ENCODE measurements around the gene CTNNA1. TPM values are rescaled to one million over a fixed set of nuclear protein-coding genes. Genes with fewer than 3 reads are reported as not detected.

Gene CTNNA1
- total and polyA plus RNA-seq, 12 donors: 111 to 521 (median 347) TPM

DNA sequence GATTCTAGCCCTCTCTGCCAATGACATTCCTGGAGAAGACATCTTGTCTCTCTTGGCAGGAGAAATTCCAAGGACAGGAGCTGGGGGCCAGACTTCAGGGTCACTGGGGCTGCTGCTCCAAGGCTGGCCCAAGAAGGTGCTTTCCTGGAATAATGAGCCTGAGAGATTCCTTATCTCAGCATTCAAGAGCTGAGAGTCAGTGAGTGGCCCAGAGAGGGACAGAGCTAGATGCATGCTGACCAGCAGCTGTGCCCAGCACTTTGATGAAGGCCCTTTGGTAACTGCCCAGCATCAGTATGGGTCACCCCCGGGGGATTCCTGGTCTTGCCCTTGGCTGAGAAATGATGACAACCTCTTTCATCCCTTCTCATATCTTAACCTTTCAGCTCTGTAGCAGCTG, 47.7 kb upstream of the CTNNA1 start:
- Histone ChIP-seq H3K4me3 (no peak overlapping the region), H3K9me3 (replicated peaks in 1 of 3) (no peaks in the 10 kb centered on the region), H3K27me3 (no peaks in the 10 kb centered on the region), H3K27ac (no peak overlapping the region), H3K4me1 (replicated peaks in 1 of 2) (peaks cover 0 to 7% of the 10 kb centered on the region in 2 donors), H3K36me3 (replicated peaks in 1 of 2) (no peaks in the 10 kb centered on the region)
- no peak for TF ChIP-seq POLR2A (IDR thresholded peaks at IDR 0.05)
- TF ChIP-seq, protein P1, sequence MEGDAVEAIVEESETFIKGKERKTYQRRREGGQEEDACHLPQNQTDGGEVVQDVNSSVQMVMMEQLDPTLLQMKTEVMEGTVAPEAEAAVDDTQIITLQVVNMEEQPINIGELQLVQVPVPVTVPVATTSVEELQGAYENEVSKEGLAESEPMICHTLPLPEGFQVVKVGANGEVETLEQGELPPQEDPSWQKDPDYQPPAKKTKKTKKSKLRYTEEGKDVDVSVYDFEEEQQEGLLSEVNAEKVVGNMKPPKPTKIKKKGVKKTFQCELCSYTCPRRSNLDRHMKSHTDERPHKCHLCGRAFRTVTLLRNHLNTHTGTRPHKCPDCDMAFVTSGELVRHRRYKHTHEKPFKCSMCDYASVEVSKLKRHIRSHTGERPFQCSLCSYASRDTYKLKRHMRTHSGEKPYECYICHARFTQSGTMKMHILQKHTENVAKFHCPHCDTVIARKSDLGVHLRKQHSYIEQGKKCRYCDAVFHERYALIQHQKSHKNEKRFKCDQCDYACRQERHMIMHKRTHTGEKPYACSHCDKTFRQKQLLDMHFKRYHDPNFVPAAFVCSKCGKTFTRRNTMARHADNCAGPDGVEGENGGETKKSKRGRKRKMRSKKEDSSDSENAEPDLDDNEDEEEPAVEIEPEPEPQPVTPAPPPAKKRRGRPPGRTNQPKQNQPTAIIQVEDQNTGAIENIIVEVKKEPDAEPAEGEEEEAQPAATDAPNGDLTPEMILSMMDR (IDR thresholded peaks at IDR 0.05): no peak
- no peak for DNase-seq
- intact Hi-C loops (cut with DNase I): no loop called here
- WGBS, 4 donors: 43 to 57% (median 51%) methylated on average over 1 of the region's 1 CpG

DNA sequence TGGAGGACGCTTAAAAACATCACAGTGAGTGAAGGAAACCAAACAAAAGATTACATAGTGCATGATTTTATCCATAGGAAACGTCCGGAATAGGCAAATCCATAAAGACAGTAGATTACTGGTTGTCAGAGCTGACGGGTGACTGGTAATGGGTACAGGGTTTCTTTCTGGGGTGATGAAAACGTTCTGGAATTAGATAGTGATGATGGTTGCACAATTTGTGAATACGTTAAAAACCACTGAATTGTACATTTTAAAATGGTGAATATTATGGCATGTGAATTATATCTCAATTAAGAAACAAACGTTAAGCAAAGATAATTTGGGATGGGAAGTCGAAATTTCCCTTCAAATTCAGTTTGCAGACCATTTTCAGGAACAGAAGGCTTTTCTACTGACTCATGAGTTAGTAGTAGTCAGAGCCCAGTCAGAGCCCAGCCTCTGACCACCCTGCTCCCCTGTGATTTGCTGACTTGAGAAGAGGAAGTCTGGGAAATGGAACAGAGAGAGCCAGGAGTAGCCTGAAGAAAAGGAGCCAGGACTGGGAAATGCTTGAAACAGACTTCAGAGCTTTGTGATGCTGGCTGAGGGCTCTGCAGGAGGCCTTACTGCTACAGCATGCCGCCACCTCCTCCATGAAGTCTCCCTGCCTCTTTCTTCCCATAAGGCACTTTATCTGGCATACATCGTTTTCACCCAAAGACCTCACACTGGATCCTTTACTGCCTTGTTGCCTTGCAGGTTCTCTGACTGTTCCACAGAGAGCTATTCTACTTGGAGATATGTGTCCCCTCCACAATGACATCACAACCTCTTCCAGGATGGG, 46.4 kb upstream of the CTNNA1 start:
- no peak overlapping the region for H3K4me3 ChIP-seq
- peak in 4 of 7 donors; percentile 21 to 60 (median 28) for DNase-seq
- H3K27ac ChIP-seq: no peak overlapping the region
- intact Hi-C loops (cut with DNase I): no loop called here
- TF ChIP-seq POLR2A (IDR thresholded peaks at IDR 0.05): no peak
- TF ChIP-seq, protein P1 (IDR thresholded peaks at IDR 0.05): no peak
- no peaks in the 10 kb centered on the region for H3K27me3 ChIP-seq
- no peaks in the 10 kb centered on the region for H3K9me3 ChIP-seq (replicated peaks in 1 of 3)
- WGBS, 4 donors: 80 to 83% (median 83%) methylated on average over 10 of the region's 10 CpGs
- peaks cover 0 to 7% of the 10 kb centered on the region in 2 donors for H3K4me1 ChIP-seq (replicated peaks in 1 of 2)
- no peaks in the 10 kb centered on the region for H3K36me3 ChIP-seq (replicated peaks in 1 of 2)

DNA sequence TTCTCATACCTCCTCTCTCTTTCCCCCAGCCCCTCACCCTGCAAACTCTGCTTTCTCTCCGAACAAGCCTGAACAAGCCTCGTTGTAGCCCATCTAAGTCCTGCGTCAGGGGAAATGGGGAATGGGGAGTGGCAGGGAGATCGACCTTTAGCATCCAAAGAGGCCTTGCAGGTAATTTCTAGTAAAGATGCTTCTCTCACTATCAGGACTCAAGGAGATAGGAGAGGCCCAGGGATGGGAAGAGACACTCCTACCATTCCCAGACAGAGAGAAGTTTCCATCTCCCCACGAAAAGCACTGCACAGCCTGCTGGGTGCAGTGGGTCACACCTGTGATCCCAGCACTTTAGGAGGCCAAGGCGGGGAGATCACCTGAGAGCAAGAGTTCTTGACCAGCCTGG, 44.4 kb upstream of the CTNNA1 start:
- no peak for TF ChIP-seq POLR2A (IDR thresholded peaks at IDR 0.05)
- TF ChIP-seq, protein P1 (IDR thresholded peaks at IDR 0.05): no peak
- H3K27ac ChIP-seq: no peak overlapping the region
- WGBS, 4 donors: 83 to 89% (median 88%) methylated on average over 6 of the region's 6 CpGs
- intact Hi-C loops (cut with DNase I): no loop called here
- H3K9me3 ChIP-seq (replicated peaks in 1 of 3): no peaks in the 10 kb centered on the region
- H3K36me3 ChIP-seq (replicated peaks in 1 of 2): no peaks in the 10 kb centered on the region
- no peak overlapping the region for H3K4me3 ChIP-seq
- H3K27me3 ChIP-seq: no peaks in the 10 kb centered on the region
- DNase-seq: no peak
- H3K4me1 ChIP-seq (replicated peaks in 1 of 2): no peaks in the 10 kb centered on the region

DNA sequence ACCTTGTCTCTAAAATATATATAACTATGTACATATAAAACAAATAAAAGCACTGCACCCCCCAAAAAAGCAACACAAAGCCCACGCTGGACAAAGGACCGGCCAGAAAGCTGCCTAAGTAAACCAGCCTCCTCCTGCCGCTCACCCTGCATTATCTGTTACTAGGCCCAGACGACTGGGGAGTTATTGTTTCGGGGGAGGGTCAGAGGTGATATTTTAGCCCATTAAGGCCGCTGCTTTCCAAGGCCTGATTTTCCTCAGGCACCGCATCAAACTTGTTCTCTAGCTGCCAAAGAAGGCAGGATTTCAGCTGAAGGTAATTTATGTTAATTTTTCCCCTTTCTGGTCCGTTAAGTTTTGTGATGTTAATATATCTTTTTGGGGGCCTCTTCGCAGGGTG, 44.0 kb upstream of the CTNNA1 start:
- Histone ChIP-seq H3K9me3 (replicated peaks in 1 of 3) (no peaks in the 10 kb centered on the region), H3K27me3 (no peaks in the 10 kb centered on the region), H3K4me3 (no peak overlapping the region), H3K4me1 (replicated peaks in 1 of 2) (no peaks in the 10 kb centered on the region), H3K27ac (no peak overlapping the region), H3K36me3 (replicated peaks in 1 of 2) (no peaks in the 10 kb centered on the region)
- intact Hi-C loops (cut with DNase I): no loop called here
- 85 to 89% (median 86%) methylated on average over 9 of the region's 9 CpGs for WGBS, 4 donors
- DNase-seq: no peak
- no peak for TF ChIP-seq POLR2A (IDR thresholded peaks at IDR 0.05)
- TF ChIP-seq, protein P1 (IDR thresholded peaks at IDR 0.05): no peak

Data from adrenal gland (tissue), 12 donors.